Measurements from ENCODE around the gene RASGRP4.

GRCh38 chr19:38409631-38410133 lies 16.3 kb downstream of the RASGRP4 start:
- TF ChIP-seq CTCF (IDR thresholded peaks at IDR 0.05) (no peak), TCF7L2 (IDR thresholded peaks at IDR 0.05; ENCODE audit: low read depth, low read length) (no peak), REST (IDR thresholded peaks at IDR 0.05; ENCODE audit: insufficient read depth in 1 of 2, low read depth in 2 of 2, low read length in 1 of 2) (no peak), POLR2AphosphoS5 (IDR thresholded peaks at IDR 0.05; ENCODE audit: low read depth, low read length) (no peak), SIN3A (IDR thresholded peaks at IDR 0.05; ENCODE audit: borderline replicate concordance, insufficient read depth, low read depth, low read length) (no peak)
